Testis (tissue), 2 donors: ENCODE data around the gene KLF9.

Source experiments
- CTCF ChIP-seq, 3 experiments: fragments of 450-650 bp in 2 of 3; fragments of 200-600 bp in 1 of 3; sonication (generic) in 1 of 3; IDR thresholded peaks; one replicate each; pipeline ENCODE4 v1.5.1; 2016 to 2019; ENCODE audit warnings: antibody characterized with exemption in 3 of 3, mild to moderate bottlenecking in 2 of 3, moderate library complexity in 1 of 3
- POLR2A ChIP-seq: fragments of 450-650 bp; IDR thresholded peaks from one replicate; pipeline ENCODE4 v1.6.1; 2017; ENCODE audit warnings: antibody characterized with exemption, mild to moderate bottlenecking, moderate library complexity

DNA sequence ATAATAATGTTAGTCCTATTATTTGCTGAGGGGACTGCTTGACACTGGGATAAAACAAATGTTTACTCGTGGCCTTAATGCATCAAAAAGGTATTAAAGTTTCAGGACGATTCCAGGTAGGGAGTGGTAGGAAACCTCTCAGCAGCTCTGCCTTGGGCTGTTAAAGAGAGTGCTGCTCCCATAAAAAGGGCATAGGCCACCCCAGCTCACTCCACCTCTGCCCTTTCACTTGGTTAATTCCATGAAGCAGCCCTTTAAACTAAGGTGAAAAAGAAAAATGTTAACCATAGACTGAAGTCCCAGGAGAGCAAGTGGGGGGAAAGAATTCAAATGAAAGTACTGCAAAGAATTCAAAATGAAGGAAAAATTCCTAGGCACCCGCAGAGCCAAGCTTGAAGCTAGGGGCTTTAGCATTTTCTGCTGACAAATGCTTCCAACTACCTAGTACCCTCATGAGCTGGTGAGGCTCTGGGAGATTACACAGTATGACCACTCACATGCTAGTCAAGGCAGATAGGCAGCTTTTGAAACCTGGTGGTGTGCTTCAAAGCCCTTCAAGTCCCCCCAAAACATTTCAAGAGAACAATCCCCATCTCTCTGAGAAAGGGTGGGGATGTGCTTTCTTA lies 8.5 kb downstream of the KLF9 start:
- TF ChIP-seq CTCF (IDR thresholded peaks at IDR 0.05) (no peak), POLR2A (no peak)
